ENCODE data around the gene RGN. TPM values are rescaled to one million over a fixed set of nuclear protein-coding genes. Genes with fewer than 3 reads are reported as not detected.
"Not testable (repeated sequence)": the region's sequence is repeated elsewhere in the genome, so short reads cannot be mapped to it uniquely, and the experiment has no call there.

The RGN gene
- total RNA-seq, 1 donor from 2014 or later, result 17.7 TPM

- intact Hi-C loops (cut with DNase I); DNase-seq; ATAC-seq (ENCODE audit: poor library complexity): not testable (repeated sequence)
These were observed 32.8 kb downstream of the RGN start for GRCh38 chrX:47110936-47111615.

- intact Hi-C loops (cut with DNase I), result no loop called here
- ATAC-seq (ENCODE audit: poor library complexity), result peak; percentile 43
- DNase-seq, result peak; percentile 37
These were observed 34.2 kb downstream of the RGN start for GRCh38 chrX:47112316-47112954.

GRCh38 chrX:47116551-47117110 lies 38.4 kb downstream of the RGN start:
- ATAC-seq (ENCODE audit: poor library complexity); DNase-seq; intact Hi-C loops (cut with DNase I): not testable (repeated sequence)

- DNase-seq, result not testable (repeated sequence)
These were observed 46.2 kb downstream of the RGN start for GRCh38 chrX:47124466-47124865.

GRCh38 chrX:47129157-47129898 lies 51.1 kb downstream of the RGN start:
- intact Hi-C loops (cut with DNase I), result no loop called here
- ATAC-seq (ENCODE audit: poor library complexity), result peak; percentile 99

More at GRCh38 chrX:47124466-47124865, 46.2 kb downstream of the RGN start:
- intact Hi-C loops (cut with DNase I); ATAC-seq (ENCODE audit: poor library complexity): not testable (repeated sequence)

GRCh38 chrX:47129899-47130358 lies 51.7 kb downstream of the RGN start:
- DNase-seq, result no peak
- intact Hi-C loops (cut with DNase I), result no loop called here
- no peak for ATAC-seq (ENCODE audit: poor library complexity)

More at GRCh38 chrX:47129157-47129898, 51.1 kb downstream of the RGN start:
- DNase-seq, result peak; percentile 93

GRCh38 chrX:47133493-47133892 lies 55.2 kb downstream of the RGN start:
- ATAC-seq (ENCODE audit: poor library complexity) (no peak), DNase-seq (no peak)
- intact Hi-C loops (cut with DNase I), result no loop called here

GRCh38 chrX:47135650-47136049 lies 57.4 kb downstream of the RGN start:
- DNase-seq; intact Hi-C loops (cut with DNase I); ATAC-seq (ENCODE audit: poor library complexity): not testable (repeated sequence)

GRCh38 chrX:47138171-47138570 lies 59.9 kb downstream of the RGN start:
- DNase-seq, result no peak
- ATAC-seq (ENCODE audit: poor library complexity), result no peak
- intact Hi-C loops (cut with DNase I), result no loop called here

Other genes with a start within 250 kb of the RGN start
- 2.8 TPM for gene RP2, start 241.4 kb upstream of the RGN start, total RNA-seq
- 7.8 TPM for gene JADE3, start 166.0 kb upstream of the RGN start, total RNA-seq
- 196 TPM for gene NDUFB11, start 66.3 kb downstream of the RGN start, total RNA-seq
- 27.4 TPM for gene RBM10, start 66.8 kb downstream of the RGN start, total RNA-seq
- 89.8 TPM for gene UBA1, start 115.4 kb downstream of the RGN start, total RNA-seq
- gene CDK16, start 140.2 kb downstream of the RGN start, total RNA-seq, result 128 TPM
- 31.7 TPM for gene USP11, start 154.6 kb downstream of the RGN start, total RNA-seq

All from Right ventricle myocardium superior (tissue), 1 donor.